CD4-positive, alpha-beta T cell treated with Interleukin-2 at 100 ng/mL for 4 hours (primary cell): Measurements from ENCODE around the gene CD8B.

Experiments used
- DNase-seq: peaks from one replicate; pipeline ENCODE4 v3.0.0-alpha.2; 2020; ENCODE audit warnings: low spot score

The CD8B gene

DNA sequence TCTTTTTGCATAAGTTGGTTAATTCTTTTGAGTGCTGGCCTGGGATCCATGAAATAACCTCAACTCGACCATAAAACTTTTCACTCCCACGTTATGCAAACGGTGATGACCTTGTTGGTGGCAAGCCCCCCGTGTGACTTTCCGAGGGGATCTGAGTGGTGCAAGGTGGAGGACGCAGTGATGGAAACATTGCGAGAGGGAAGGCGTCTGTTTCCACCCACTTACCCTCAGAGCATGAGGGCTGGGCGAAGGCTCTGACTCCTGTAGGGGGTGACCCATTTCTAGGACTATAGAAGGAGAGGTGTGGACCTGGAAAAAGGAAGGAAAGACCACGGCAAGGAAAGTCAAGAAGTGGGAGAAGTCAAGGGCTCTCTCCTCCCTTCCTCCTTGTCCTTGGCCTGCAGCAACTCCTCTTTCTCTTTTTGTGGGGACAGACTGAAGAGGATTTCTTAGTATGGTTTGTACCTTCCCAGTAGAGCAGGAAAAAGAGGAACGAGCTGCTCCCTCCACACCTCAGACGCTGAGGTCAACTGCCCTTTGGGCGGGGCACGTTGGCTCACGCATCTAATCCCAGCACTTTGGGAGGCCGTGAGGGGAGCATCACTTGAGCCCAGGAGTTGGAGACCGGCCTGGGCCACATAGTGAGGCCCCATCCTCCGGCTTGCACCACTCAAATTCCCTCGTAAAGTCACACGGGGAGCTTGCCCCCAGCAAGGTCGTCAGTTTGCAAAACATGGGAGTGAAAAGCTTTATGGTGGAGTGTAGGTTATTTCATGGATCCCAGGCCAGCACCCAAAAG, 55.4 kb downstream of the CD8B start:
- DNase-seq, result no peak

DNA sequence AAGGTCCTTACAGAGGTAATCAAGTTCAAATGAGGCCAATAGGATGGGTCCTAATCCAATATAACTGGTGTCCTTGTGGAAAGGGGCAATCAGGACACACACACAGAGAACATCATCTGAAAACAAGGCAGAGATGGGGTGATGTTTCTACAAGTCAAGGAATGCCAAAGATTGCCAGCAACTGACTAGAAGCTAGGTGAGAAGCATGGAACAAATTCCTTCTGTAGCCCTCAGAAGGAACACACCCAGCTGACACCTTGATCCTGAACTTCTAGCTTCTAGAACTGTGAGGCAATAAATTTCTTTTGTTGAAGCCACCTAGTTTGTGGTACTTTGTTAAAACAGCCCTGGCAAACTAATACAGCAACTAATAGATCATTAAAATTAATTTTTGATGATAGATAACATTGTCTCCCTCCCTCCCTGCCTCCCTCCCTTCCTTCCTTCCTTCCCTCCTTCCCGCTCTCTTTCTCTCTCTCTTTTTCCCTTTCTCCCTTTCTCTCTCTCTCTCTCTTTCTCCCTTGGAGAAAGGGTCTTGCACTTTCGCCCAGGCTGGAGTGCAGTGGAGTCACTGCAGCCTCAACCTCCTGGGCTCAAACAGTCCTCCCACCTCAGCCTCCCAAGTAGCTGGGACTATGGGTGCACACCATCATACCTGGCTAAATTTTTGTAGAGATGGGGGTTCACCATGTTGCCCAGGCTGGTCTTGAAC, 60.7 kb downstream of the CD8B start:
- DNase-seq, result no peak

DNA sequence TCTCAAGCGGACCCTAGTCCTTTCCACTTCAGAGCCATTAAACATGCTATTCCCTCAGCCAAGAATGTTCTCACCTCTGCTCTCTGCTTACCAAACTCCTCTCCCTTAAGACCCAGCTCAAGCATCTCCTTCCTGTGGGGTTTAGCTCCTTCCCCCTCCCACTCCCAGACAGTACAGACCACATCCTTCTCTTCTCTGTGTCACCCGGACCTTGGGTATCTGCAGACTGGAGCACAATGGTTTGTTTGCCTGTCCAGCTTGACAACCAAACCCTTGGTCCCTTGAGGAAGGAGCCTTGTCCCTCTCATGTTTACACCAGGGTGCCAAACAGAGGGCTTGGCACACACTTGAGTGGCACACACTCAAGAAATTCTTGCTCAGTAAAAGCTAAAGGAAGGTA, 66.8 kb downstream of the CD8B start:
- peak; percentile 33 for DNase-seq

GRCh38 chr2:86793752-86794151, 67.9 kb downstream of the CD8B start:
- DNase-seq, result peak; percentile 31

- DNase-seq, result no peak
Measured at GRCh38 chr2:86791573-86791972, 70.1 kb downstream of the CD8B start.

GRCh38 chr2:86790676-86791572, 70.8 kb downstream of the CD8B start, which contains the start of gene CD8A:
Gene CD8A, minus strand, starts transcription at chr2:86790913. Its CDS starts 88 bp downstream, at chr2:86790825.
- DNase-seq, result peak; percentile 66

DNA sequence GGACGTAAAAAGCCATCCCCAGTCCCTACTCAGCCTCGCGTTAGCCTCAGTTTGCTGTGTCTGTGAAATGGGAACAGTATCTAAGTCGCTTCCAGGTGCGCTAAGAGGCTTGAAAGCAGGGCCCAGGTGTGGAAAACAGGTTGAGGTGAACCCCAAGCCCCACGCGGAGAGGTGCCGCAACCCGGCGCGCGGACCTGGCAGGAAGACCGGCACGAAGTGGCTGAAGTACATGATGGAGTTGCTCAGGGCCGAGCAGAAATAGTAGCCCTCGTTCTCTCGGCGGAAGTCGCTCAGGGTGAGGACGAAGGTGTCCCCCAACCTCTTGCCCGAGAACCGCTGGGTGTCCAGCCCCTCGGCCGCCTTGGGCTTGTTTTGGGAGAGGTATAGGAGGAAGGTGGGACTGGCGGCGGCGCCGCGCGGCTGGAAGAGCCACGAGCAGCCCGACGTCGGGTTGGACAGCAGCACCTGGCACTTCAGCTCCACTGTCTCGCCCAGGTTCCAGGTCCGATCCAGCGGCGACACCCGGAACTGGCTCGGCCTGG, 71.5 kb downstream of the CD8B start:
- DNase-seq, result peak; percentile 12

GRCh38 chr2:86789687-86790133, 72.0 kb downstream of the CD8B start:
- no peak for DNase-seq

- DNase-seq, result peak; percentile 39
Measured at GRCh38 chr2:86788881-86789686, 72.6 kb downstream of the CD8B start.

- DNase-seq, result no peak
Measured at GRCh38 chr2:86788165-86788564, 73.5 kb downstream of the CD8B start.

DNA sequence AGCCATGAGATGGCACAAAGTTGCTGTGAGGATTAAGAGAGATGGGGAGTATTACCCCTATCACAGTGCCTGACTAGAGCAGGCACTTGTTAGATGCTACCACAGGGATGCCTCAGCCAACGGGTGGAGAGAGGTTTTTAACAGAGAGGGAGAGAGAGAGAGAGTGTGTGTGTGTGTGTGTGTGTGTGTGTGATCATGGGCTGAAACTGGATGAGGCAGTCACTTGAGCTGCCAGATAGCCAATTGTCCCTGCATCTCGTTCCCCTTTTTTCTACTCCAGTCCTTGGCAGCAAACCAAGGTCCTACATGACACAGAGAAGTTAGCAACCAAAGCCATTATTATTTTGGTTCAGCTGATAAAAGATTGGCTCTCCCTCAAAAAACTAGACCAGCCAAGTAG, 74.0 kb downstream of the CD8B start:
- DNase-seq, result peak; percentile 57

- DNase-seq, result peak; percentile 81
Measured at GRCh38 chr2:86786001-86786536, 75.6 kb downstream of the CD8B start.

DNA sequence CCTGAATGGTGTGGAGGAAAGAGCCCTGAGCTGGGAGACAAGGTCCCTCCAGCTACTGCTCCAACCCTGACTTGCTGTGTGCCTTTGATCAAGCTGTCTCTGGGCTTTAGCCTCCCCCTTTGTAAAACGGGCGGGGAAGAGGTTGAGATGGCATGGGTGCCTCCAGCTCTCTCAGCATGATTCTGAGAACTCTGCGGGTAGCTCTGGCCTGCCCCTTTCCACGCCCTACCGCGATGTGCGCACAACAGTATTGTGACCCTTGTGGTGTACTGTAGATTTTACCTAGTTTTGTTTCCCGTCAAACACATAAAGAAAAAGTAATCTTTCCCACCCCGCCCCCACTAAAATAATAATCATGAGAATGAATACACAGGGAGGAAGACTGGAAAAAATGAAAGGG, 76.2 kb downstream of the CD8B start:
- DNase-seq, result peak; percentile 81

GRCh38 chr2:86783615-86784339, 77.9 kb downstream of the CD8B start:
- DNase-seq, result no peak

DNA sequence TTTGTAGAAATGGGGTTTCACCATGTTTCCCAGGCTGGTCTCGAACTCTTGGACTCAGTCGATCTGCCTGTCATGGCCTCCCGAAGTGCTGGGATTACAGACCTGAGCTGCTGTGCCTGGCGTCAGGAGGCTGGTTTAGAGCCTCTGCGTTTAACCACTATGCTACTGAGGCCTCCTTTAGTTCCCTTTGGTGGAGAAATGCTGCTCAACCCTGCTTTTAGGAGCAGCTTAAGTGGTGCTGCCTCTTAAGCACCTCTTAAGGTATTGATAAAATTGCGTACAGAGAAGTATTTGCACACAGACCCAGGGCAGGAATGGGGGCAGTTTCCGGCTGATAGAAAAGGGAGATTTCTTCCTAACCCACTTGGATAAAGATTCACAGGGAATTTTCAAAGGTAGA, 78.9 kb downstream of the CD8B start:
- no peak for DNase-seq

DNA sequence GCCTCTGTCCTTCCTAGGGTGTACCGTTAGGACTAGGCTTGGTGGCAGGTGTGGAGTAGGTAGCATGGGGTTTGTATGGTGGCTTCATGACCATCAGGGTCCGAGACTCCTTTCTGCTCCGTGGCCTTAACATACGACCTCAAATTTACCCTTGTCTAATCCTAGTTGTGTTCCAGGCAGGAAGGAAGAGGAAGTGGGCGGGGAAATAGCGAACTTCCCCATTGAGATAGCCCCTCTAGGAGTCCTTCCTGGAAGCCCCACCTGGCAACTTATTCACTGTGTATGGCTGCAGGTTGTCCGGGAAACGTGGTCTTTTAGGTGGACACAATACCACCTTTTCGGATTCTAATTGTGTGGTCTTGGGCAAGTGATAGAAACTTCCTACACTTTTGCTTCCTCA, 80.3 kb downstream of the CD8B start:
- DNase-seq, result no peak

DNA sequence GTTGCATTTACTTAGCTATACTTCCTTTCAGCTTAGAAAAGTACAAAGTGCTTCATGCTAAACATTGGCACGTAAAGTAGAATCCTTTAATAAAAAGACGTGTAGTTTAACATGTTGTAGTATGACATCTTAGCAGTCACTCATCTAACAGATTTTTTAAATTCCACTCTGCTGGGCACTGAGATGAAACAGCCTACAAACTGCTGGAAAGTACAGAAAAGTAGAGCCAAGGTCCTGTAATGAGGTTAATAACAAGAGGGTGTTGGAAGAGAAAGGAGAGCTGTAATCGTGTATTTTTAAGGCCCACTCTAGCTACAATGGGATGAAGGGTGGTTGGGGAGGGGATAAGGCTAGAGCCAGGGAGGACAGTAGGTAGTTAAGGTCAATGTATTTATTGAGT, 81.7 kb downstream of the CD8B start:
- DNase-seq, result no peak

- no peak for DNase-seq
Measured at GRCh38 chr2:86778957-86779356, 82.7 kb downstream of the CD8B start.

DNA sequence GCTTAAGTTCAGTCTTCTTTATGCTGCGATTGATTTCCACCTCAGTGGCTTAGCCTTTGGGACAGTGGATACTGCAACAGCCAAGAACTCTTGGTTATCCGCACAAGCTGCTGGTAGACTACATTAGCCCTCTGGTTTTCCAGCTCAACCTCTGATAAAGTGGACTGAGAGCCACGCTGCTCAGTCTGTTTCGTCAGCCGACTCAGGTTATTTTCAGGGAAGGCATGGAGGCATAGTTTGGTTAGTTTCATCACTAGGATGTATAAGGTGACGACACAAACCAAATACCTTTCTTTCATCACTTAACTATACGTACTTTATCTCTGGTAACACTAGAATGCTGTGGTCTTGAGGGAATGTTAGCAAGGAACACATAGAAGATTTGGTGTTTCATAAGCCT, 85.2 kb downstream of the CD8B start:
- no peak for DNase-seq

DNA sequence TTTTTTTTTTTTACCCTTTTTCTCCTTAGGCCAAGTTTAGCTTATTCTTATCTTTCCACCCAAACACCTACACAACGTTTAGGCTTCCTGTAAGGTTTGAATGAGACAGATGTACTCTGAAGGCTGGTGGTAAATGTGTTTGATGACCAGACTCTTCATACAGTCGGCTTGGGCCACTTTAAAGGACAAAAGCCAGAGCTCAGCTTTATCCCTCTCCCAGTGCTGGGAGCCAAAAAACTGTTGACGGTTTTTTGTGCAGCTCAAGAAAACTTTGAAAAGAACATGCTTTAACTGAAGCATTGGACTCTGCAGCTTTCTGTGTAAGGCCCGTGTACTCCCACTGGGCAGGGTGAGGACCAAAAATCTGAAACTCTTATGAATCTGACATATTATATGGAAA, 86.3 kb downstream of the CD8B start:
- DNase-seq, result no peak
